Spleen (tissue), 7 donors: ENCODE data around the gene TNFRSF14.

ENCODE experiments used
- CTCF ChIP-seq, 11 experiments: fragments of 200-600 bp in 7 of 11; fragments of 450-650 bp in 4 of 11; sonication (generic) in 4 of 11; IDR thresholded peaks in 8 of 11; conservative IDR thresholded peaks in 3 of 11; 1 replicate in 7 of 11; 2 replicates in 4 of 11; pipeline versions ENCODE4 v1.4.0 to v1.8.0; 2016 to 2021; ENCODE audit warnings: antibody characterized with exemption in 11 of 11, inconsistent platforms in 4 of 11, mild to moderate bottlenecking in 1 of 11
- POLR2A ChIP-seq, 3 donors: fragments of 450-650 bp; IDR thresholded peaks; one replicate each; pipeline ENCODE4 v1.5.1; 2017; ENCODE audit warnings: antibody characterized with exemption in 3 of 3, mild to moderate bottlenecking in 1 of 3
- donor health status: DM: no; HTN: no; CAD: no; lungs with moderate emphysema.
- donor health status: DM: no; HTN: no; CAD: no.
- donor health status: DM: no; HTN: no; CAD: no.

GRCh38 chr1:2564815-2565374, 8.7 kb downstream of the TNFRSF14 start:
- TF ChIP-seq CTCF (IDR thresholded peaks at IDR 0.05 in 8 of 11, conservative IDR thresholded peaks at IDR 0.05 in 3 of 11): no peak
- no peak for TF ChIP-seq POLR2A (IDR thresholded peaks at IDR 0.05)
